HL-60/S4 treated with phorbol 12-myristate 13-acetate at 8.2 ng/mL for 4 days and 3 days (cell line): ENCODE results near the gene THEM4.
"Not testable (repeated sequence)": the region's sequence is repeated elsewhere in the genome, so short reads cannot be mapped to it uniquely, and the experiment has no call there.

Source experiments
- in situ Hi-C: fragments of 300-500 bp; cut with MboI; formaldehyde crosslinking; loops from 2 replicates; pipeline ENCODE4 v1.15.0; 2022; ENCODE audit warnings: low sequenced_read_pairs

Gene THEM4

DNA sequence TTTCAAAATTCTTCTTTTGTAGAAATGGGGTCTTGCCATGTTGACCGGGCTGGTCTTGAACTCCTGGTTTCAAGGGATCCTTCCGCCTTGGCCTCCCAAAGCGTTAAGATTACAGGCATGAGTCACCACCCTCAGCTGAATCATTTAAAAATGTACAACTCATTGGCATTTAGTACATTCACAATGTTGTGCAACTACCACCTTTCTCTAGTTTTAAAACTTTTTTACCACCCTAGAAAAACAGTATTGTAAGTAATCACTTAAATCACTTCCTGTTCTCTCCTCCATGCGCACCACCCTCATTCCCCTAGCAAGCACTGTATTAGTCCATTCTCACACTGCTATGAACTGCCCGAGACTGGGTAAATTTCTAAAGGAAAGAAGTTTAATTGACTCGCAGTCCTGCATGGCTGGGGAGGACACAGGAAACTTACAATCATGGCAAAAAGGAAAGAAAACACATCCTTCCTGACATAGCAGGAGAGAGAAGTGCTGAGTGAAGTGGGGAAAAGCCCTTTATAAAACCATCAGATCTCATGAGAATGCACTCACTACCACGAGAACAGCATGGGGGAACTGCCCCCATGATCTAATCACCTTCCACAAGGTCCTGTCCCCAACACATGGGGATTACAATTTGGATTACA lies 41.4 kb downstream of the THEM4 start:
- in situ Hi-C loops, result no loop called here

DNA sequence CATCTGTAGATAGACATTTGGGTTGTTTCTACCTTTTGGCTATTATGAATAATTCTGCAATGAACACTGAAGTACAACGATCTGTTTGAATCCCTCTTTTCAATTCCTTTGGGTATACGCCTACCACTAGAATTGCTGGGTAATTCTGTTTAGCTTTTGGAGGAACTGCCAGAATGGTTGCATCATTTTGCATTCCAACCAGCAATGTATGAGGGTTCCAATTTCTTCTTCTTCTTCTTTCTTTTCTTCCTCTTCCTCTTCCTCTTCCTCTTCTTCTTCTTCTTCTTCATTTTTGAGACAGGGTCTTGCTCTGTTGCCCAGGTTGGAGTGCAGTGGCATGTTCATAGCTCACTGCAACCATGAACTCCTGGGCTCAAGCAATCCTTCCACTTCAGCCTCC lies 42.0 kb downstream of the THEM4 start:
- in situ Hi-C loops, result no loop called here

DNA sequence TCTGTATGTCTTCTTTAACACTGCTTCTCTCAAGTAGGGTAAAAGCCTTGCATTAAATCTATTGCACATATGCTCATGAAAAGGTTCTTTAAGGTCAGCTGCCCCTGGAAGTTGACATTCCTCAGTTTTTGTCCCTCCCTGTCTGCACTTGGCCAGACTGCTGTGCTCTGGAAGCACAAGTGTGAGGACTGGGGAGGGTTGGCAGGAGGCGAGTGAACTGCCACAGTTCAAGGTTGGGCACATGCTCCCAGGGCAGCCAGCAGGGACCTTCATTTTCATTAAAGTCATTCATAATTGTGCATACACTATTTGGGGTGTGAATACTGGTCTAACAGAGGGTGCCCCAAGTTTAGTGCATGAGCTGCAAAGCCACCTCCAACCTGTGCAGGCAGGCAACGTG lies 44.9 kb downstream of the THEM4 start:
- in situ Hi-C loops, result no loop called here

DNA sequence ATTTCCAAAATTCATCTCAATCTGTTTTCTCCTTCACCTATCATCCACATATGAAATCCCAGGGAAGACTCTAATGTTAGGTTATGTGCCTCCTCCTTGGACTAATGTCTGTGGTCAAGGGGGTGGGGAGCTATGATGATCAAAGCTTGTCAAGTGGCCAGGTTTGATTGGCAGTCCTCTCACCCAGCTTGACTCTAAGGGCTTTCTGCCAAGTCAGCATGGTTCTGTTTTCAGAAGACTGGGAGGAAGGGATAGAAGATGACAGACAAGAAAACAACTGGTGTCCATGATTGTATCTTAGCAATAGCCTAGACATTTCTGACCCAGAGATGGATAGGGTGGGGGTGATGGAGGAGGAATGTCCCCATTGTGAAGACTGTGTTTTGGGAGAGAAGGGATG lies 46.7 kb downstream of the THEM4 start:
- in situ Hi-C loops, result no loop called here

DNA sequence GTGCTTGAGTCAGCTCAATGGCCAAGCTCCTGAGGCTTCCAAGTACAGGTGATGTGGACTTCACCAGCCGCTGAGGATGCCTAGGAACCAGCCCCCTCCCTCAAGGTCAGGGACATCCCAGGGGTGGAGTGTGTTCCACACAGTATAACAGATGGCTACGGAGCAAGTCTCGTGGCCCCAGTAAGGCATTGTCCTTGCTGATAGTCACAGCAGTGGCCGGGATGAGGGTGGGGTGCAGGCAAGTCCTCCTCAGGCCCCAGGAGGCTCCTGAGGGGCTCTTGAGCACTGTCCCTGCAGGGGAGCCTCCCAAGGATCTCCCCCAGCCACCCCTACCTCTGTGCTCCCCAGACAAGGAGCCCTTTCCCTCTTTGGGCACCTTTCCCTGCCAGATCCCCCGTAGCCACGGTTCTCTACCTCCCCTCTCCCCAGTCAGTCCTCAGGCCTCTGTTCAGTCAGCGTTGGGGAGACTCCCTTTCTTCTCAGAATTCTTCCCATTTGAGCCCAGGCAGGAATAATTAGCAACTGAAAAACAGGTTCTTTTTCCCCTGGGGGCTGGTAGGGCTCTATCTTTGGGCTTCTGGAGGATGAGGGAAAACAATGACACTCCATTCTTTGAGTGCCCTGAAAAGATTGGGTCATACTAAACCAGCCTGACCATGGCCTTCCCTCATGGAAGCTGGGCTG lies 48.7 kb downstream of the THEM4 start:
- in situ Hi-C loops, result no loop called here

DNA sequence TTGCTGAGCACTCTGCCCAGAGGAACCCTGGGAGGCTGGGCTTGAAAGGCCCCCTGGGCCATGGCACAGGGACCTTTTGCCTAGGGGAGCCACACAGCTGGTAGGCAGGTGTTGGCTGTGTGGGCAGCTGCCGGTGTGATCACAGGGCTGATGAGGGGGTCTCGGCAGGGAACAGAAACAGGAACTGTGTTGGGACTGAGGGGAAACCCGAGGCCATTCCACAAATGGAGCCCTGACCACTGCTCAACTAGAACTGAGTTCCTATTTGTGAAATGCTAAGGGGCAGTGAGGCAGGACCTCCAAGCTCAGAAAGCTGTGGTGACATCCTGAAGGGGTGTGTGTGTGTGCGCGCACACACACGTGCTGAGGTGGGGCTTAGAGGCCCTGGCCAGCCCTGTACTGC lies 49.4 kb downstream of the THEM4 start:
- in situ Hi-C loops, result no loop called here

DNA sequence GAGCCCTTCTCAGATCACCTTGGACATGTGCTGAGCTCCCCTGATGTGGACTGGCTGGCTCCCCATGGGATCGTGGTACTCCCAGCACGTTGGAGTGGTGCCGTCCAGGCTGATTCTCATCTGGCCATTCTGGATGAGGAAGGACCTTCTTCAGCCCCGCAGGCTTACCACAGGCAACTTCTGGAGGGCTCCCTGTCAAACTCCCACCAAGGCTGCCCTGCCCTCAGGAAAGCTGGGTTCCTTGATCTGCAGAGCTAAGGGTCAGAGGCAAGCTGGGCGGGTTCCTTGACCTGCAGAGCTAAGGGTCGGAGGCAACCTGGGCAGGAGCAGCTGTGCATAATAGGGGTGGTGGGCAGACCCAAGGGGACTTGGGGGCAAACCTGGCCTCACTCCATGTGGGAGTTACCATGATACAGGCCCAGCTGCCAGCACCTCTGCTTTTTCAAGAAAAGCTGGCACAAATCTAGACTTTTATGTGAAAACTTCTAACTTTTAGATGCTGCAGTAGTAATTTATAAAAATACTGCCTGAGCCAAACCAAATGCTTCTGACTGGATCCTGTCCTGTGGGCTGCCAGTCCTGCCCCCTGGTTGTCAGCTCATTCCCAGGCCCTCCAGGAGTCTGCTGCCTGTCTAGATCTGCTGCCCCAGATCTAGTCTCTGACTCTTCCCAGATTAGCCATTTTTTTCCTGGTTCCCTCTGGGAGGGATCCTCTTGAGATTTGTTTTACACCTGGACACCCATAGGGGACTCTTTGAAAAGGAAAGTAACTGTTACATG lies 50.2 kb downstream of the THEM4 start:
- in situ Hi-C loops, result no loop called here

DNA sequence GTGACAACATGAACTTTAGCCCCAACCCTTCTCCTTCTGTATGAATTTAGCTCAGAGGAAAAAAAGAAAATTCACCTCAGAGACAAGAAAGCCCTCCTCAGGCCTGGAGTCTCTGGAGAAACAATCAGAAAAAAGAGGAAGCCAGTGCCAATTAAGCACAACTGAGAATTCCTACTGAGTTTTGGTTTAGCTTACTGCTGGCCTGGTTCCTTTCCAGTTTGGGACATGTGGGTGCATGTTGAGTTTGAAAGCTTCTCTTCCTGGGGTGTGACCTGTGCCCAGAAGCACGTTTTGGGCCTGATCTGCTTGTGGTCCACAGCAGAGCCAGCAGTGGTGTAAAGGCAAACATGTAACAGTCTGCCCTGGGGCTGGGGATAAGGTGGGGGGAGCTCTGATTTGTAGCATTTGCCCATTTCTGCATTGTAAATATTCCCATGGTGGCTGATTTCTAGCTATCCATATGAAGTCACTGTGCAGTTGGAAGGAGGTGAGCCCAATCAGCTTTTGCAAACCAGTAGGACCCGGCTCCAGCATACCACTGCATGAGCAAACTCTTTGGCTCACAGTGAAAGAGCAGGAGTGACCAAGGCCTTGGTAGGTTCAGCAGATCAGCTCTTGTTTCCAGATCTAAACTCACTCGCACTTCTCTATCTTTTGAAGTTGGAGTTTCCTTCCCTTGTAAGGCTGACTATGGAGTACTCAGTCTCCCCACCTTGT lies 51.1 kb downstream of the THEM4 start:
- in situ Hi-C loops, result no loop called here

DNA sequence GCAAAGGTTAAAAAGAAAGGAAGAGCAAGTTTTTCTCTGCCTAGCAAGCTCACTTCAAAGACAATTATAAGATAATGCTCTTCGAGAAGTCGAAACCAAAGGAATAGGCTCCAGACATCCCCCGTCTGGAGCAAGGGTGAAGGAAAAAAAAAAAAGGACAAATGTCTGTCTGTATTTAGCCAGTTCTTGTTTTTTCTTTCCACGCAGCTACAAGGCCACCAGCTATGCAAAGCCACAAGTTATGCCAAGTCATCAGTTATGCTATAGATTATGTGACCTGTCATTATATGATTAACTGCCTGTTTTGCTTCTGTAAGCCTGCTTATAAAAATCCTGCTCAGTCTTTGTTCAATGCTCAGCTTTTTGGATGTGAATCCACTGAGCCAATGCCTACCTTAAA lies 53.4 kb downstream of the THEM4 start:
- in situ Hi-C loops, result no loop called here

DNA sequence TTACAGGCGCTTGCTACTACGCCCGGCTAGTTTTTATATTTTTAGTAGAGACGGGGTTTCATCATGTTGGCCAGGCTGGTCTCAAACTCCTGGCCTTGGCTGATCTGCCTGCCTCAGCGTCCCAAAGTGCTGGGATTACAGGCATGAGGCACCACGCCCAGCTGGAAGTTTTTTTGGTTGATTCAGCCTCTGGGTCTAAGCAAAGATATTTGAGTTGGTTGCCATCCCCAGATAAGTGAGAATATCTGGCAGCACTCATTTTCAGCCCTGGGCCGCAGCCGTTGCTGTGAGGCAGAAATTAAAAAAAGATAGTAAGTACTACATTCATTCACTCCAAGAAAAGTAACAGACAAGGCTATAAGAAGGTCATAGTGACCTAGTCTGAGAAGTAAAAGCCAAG lies 53.8 kb downstream of the THEM4 start:
- in situ Hi-C loops, result not testable (repeated sequence)

DNA sequence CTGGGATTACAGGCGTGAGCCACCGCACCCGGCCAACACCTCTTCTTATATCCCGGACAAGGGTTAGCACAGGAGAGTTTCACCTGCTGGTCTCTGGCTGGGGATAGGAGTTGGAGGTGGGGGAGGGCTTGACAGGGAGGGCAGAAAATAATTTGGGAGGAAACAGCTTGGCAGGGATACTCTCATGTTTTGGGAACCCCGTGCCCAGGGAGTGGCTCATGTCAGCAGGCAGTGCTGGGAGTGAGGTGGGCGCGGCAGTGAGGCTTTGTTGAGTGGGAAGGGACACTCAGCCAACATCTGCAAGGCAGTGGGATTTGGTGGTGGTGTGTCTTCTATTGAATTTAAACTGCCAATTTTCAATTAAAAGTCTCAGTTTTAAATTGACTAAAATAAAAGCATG lies 54.7 kb downstream of the THEM4 start:
- in situ Hi-C loops, result no loop called here

DNA sequence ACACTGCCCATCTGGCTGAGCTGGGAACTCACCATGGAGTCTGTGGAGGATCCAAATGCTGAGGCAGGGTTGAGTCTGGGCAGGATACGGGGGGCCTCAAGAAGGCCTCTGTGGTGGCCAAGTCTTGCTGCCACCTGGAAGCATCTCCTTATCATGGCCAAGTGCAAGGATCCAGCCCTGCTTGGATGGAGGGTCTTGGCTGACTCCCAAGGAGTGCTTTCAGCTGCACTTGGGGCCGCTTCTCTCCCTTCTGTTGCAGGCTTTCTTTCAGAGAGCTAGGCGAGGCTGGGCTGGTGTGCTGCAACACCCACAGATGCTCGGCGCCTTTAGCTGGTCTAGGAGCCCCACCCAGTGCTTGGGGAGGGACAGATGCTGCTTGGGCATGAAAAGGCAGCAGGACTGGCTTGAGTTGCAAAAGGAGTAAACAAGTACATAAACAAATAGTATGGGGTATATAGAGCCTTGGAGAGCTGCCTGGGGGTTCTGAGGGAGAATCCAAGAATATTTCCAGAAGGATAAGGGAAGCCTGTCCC lies 55.8 kb downstream of the THEM4 start, which contains the start of gene THEM5:
Gene THEM5 (minus strand): TSS at position 302 of the 533 bp plus-strand sequence. CDS start 147 bp downstream, at position 155.
- in situ Hi-C loops, result no loop called here

DNA sequence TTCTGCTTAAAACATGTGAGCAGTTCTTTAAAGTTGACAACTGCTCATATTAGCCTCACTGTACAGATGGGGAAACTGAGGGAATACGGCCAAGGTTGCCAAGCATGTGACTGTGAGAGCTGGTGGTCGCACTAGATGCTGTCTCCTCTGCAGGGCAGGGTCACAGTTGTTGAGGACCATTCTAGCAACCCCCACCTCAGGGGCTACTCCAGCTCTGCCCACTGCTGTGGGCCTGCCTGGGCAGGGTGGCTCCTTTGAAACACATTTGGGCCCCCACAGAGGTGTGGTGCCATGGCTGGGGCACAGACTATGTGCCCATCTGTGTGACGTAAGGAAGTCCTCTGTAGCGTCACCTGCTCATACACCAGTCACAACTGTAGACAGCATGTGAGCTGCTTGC lies 56.6 kb downstream of the THEM4 start:
- in situ Hi-C loops, result no loop called here

DNA sequence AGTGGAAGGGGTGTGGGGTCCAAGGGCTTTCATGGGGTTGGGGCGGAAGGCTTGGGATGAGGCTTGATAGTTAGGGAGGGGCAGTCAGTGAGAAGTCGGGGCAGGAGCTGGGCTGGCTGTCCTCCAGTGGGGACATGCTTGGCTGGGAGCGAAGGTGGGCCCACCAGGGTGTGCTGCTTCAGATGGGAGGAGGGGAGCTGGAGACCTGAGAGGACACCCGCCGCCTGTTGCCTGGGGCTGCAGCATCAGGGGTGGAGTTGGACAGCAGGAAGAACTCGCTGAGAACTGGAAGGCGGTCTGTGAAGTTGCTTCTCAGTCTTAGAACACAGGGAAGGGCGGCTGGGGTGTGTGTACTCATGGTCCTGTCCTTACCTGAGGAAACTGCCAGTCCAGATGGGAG lies 57.4 kb downstream of the THEM4 start:
- in situ Hi-C loops, result no loop called here

DNA sequence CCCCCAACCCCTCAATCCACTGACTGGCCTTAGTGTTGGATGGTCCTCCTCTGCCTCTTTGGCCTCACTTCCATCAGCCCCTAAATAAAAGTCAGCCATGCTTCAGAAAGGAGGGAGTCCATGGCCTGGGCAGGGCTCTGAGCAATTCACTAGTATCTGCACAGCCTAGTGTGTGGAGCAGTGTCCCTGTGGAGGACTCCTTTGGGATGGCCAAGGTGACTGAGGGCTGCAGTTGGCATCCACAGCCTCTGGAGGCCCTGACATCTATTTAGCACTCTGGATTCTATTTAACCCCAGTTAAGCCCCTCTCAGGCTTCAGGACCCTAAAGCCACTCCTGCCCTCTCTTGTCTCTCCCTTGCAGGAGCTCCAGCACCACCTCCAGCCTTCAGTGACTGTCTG lies 59.4 kb downstream of the THEM4 start:
- in situ Hi-C loops, result loop anchor here (25.0 kb wide), 1 partner anchor 313 kb away; the partner anchor contains the start of gene TUFT1

DNA sequence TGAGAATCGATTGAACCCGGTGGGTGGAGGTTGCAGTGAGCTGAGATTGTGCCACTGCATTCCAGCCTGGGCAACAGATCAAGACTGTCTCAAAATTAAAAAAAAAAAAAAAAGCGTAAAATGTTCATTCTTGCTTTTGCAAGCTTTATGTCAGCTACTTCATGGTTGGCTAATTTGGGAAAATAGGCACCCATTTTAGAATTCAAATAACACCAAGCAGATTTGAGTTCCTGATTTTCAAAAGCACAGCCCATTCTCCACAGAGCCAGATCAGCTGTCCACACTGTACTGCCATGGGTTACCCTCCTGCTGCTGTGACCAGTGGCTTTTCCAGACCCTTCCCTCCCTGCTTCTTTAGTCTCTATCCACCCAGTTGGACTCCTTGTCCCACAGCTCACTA lies 60.2 kb downstream of the THEM4 start:
- in situ Hi-C loops, result loop anchor here (25.0 kb wide), 1 partner anchor 312 kb away; the partner anchor contains the start of gene TUFT1

DNA sequence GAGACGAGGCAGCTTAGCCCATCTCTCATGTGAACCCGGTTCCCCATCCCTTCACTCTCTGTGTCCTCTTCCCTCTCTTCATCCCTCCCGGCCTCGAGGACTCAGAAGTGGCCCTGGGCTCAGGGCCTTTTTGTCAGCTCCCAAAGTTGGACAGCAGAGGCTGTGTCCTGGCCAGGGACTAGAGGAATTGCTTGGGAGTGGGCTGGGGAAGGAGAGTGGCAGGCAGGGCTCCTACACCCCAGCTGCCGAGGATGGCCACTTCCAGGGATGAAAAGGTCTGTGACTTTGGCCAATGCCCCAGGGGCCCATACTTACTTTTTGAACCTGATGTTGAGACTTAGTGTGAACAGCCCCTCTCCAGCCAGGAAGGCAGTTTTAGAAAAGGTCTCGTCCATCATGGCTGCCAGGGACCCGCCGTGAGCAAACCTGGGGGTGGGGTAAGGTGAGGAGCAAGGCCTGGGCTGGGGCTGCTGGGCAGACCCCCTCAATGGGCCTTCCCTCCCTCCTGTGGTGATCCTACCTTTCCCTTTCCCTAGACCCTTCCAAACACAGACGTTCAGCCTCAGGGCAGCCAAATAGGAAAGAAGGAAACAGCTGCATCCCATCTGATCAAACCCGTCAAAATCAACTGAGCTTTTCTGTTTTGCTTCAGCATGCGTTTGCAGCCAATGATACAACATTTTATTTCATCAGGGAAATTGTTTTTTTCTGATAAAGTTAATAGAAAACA lies 61.3 kb downstream of the THEM4 start:
- in situ Hi-C loops, result loop anchor here (25.0 kb wide), 1 partner anchor 311 kb away; the partner anchor contains the start of gene TUFT1

DNA sequence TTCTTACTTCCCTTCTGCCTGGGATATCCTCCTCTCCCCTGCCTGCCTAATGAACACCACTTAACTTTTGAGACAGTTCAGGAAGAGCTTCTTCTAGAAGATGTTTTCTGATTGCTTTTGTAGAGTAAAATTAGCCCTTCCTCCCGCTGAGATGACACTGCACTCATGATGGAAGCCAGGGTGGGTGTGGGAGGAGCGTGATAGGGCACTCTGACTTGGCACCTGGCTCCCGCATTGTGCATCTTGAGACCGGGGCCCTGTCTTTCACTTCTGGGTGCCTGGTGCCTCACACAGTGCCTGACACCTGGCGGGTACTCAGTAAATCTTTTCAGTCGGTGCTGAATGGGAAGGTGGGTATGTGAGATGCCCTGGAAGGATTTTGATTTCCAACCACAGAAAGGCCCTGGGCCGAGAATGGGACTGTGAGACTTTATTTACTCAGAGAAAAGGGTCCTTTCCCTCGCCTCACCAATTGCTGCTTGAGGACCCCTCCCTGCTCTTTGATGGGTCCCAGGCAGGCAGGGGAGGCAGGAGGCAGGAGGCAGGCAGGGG lies 62.5 kb downstream of the THEM4 start:
- in situ Hi-C loops, result loop anchor here (25.0 kb wide), 1 partner anchor 309 kb away; the partner anchor contains the start of gene TUFT1

DNA sequence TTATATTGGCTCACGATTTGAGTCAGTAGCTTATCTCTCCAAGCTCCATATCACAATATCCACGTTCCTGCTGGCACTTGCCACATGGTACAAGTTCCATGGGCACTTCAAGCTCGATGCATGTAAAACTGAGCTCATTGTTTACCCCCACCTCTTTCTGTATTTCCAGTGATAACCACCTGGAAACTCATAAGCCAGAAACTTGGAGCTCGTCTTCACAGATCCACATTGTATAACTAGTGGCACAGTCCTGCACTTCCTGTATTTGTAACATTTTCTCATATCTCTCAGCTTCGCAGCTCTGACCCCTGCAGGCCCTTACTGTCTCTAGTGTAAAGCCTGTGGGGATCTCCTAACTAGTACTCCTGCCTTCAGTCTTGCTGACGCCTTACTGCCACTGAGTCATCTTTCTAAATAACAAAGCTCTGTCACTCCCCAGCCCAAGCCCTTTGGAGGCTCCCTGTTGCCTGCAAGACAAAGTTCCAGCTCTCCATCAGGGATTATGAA lies 63.2 kb downstream of the THEM4 start:
- in situ Hi-C loops, result loop anchor here (25.0 kb wide), 1 partner anchor 309 kb away; the partner anchor contains the start of gene TUFT1
